A549 (cell line): ENCODE results near the gene DYNLRB1. TPM values are rescaled to one million over a fixed set of nuclear protein-coding genes. Genes with fewer than 3 reads are reported as not detected.

ENCODE experiments used
- ATAC-seq, 2 experiments: fragments of 200-7000 bp in 1 of 2; fragments of >200 bp in 1 of 2; cut with Nextera tagmentation in 1 of 2; cut with Tn5 transposase in 1 of 2; 3 replicates each; pipeline versions ENCODE4 v1.8.0 to v1.9.1; 2018 to 2020; ENCODE audit warnings: mild to moderate bottlenecking in 1 of 2, moderate library complexity in 1 of 2
- CTCF ChIA-PET: fragments of 300-600 bp; sonication (Branson Sonifier 250); formaldehyde crosslinking; extraction: SDS; loops from one replicate; lab custom pipeline; 2021; ENCODE audit warnings: antibody characterized with exemption, inconsistent platforms; lab: Yijun Ruan, JAX
- POLR2A ChIA-PET: fragments of 350-600 bp; formaldehyde crosslinking; extraction: SDS; loops from one replicate; lab custom pipeline; 2021; ENCODE audit warnings: antibody characterized with exemption, inconsistent platforms; lab: Yijun Ruan, JAX
- DNase-seq, 2 experiments: peaks; one replicate each; pipeline versions ENCODE4 v3.0.0 to v3.0.0-alpha.2; 2011 to 2016; ENCODE audit warnings: low read depth in 1 of 2, low spot score in 1 of 2
- FAIRE-seq: peaks from 2 replicates; lab custom pipeline; 2011; peaks lifted over from hg19 to GRCh38; lab: Jason Lieb, UNC
- H3K27ac ChIP-seq, 2 experiments: fragments of >200 bp; sonication (Bioruptor Twin); formaldehyde crosslinking; 3 replicates each; pipeline ENCODE4 v1.5.1; 2016 to 2017
- H3K4me1 ChIP-seq: fragments of >200 bp; sonication (Bioruptor Twin); formaldehyde crosslinking; 3 replicates; pipeline ENCODE4 v1.6.1; 2016
- H3K4me2 ChIP-seq: fragments of >200 bp; sonication (Bioruptor Twin); formaldehyde crosslinking; 3 replicates; pipeline ENCODE4 v1.6.1; 2016
- H3K4me3 ChIP-seq: fragments of >200 bp; sonication (Bioruptor Twin); formaldehyde crosslinking; 3 replicates; pipeline ENCODE4 v1.5.1; 2016
- H3K9me3 ChIP-seq: fragments of >200 bp; sonication (Bioruptor Twin); formaldehyde crosslinking; 3 replicates; pipeline ENCODE4 v1.6.1; 2016
- ATOH8 ChIP-seq: fragments of 250-450 bp; sonication (Bioruptor Pico); IDR thresholded peaks from 2 replicates; pipeline ENCODE4 v1.5.0; 2020; ENCODE audit warnings: low read depth, mild to moderate bottlenecking, moderate library complexity
- BCL3 ChIP-seq: fragments of >200 bp; sonication (Bioruptor Twin); formaldehyde crosslinking; IDR thresholded peaks from 3 replicates; pipeline ENCODE4 v1.6.1; 2016
- CBX8 ChIP-seq: fragments of 200-600 bp; sonication (generic); IDR thresholded peaks from 2 replicates; pipeline ENCODE4 v1.6.1; 2016
- CHD4 ChIP-seq: fragments of 200-600 bp; sonication (generic); IDR thresholded peaks from 2 replicates; pipeline ENCODE4 v1.6.1; 2016; ENCODE audit warnings: antibody characterized with exemption, mild to moderate bottlenecking, borderline replicate concordance
- CTCF ChIP-seq: fragments of >200 bp; sonication (Bioruptor Twin); formaldehyde crosslinking; IDR thresholded peaks from 3 replicates; pipeline ENCODE4 v1.5.1; 2016
- E2F6 ChIP-seq: IDR thresholded peaks from 2 replicates; pipeline ENCODE4 v1.6.1; 2012; ENCODE audit warnings: low read depth, borderline replicate concordance
- EHMT2 ChIP-seq: fragments of 200-600 bp; sonication (generic); IDR thresholded peaks from 2 replicates; pipeline ENCODE4 v1.6.1; 2016; ENCODE audit warnings: antibody characterized with exemption, low read depth, mild to moderate bottlenecking, moderate library complexity
- EP300 ChIP-seq, 2 experiments: fragments of >200 bp; sonication (Bioruptor Twin); formaldehyde crosslinking; IDR thresholded peaks; 2 replicates in 1 of 2; 3 replicates in 1 of 2; pipeline ENCODE4 v1.6.1; 2016 to 2017
- FOSL2 ChIP-seq, 2 experiments: fragments of 450-650 bp in 1 of 2; fragments of >200 bp in 1 of 2; sonication (Bioruptor Twin) in 1 of 2; formaldehyde crosslinking; IDR thresholded peaks; 2 replicates each; pipeline versions ENCODE4 v1.5.0 to v1.6.1; 2016 to 2020; ENCODE audit warnings: mild to moderate bottlenecking in 1 of 2, moderate library complexity in 1 of 2
- HDAC2 ChIP-seq: fragments of 200-600 bp; sonication (generic); IDR thresholded peaks from 2 replicates; pipeline ENCODE4 v1.6.1; 2016
- HES2 ChIP-seq: fragments of >200 bp; sonication (Bioruptor Twin); formaldehyde crosslinking; IDR thresholded peaks from 2 replicates; pipeline ENCODE4 v1.6.1; 2016
- HMGXB4 ChIP-seq: fragments of 250-450 bp; sonication (Bioruptor Pico); IDR thresholded peaks from 2 replicates; pipeline ENCODE4 v1.5.0; 2021; ENCODE audit warnings: mild to moderate bottlenecking, moderate library complexity, borderline replicate concordance
- HOXA7 ChIP-seq: fragments of 250-450 bp; sonication (Bioruptor Pico); IDR thresholded peaks from 2 replicates; pipeline ENCODE4 v1.5.0; 2020; ENCODE audit warnings: mild to moderate bottlenecking, moderate library complexity
- HOXB13 ChIP-seq: fragments of 250-450 bp; sonication (Bioruptor Pico); IDR thresholded peaks from 2 replicates; pipeline ENCODE4 v1.5.0; 2020; ENCODE audit warnings: low read depth, mild to moderate bottlenecking, moderate library complexity
- HOXB5 ChIP-seq: fragments of 250-450 bp; sonication (Bioruptor Pico); IDR thresholded peaks from 2 replicates; pipeline ENCODE4 v1.5.0; 2020; ENCODE audit warnings: mild to moderate bottlenecking, moderate library complexity
- KDM1A ChIP-seq: fragments of 200-600 bp; sonication (generic); IDR thresholded peaks from 2 replicates; pipeline ENCODE4 v1.6.1; 2016; ENCODE audit warnings: low read depth, mild to moderate bottlenecking
- MAZ ChIP-seq: fragments of 150-350 bp; IDR thresholded peaks from 2 replicates; pipeline ENCODE4 v1.6.1; 2014; ENCODE audit warnings: antibody characterized with exemption, low read depth, low read length, borderline replicate concordance
- NFE2L2 ChIP-seq: fragments of 150-350 bp; conservative IDR thresholded peaks from 2 replicates; pipeline ENCODE4 v1.6.1; 2014; ENCODE audit warnings: low read length
- NPAS2 ChIP-seq: fragments of 250-450 bp; sonication (Bioruptor Pico); IDR thresholded peaks from 2 replicates; pipeline ENCODE4 v1.8.0; 2022; ENCODE audit warnings: mild to moderate bottlenecking, moderate library complexity, borderline replicate concordance
- PHF8 ChIP-seq: fragments of 200-600 bp; sonication (generic); IDR thresholded peaks from 2 replicates; pipeline ENCODE4 v1.6.1; 2016; ENCODE audit warnings: low read depth, mild to moderate bottlenecking, antibody characterized with exemption, moderate library complexity, borderline replicate concordance
- POLR2A ChIP-seq: IDR thresholded peaks from 2 replicates; pipeline ENCODE4 v1.6.1; 2012; ENCODE audit warnings: mild to moderate bottlenecking, low read length
- POLR2AphosphoS2 ChIP-seq: conservative IDR thresholded peaks from 2 replicates; pipeline ENCODE4 v1.6.1; 2012; ENCODE audit warnings: low read length, improper control_type of control experiment, inconsistent platforms
- RARB ChIP-seq: fragments of 250-450 bp; sonication (Bioruptor Pico); IDR thresholded peaks from 2 replicates; pipeline ENCODE4 v1.8.0; 2021; ENCODE audit warnings: mild to moderate bottlenecking, moderate library complexity
- RFX5 ChIP-seq: fragments of 450-650 bp; IDR thresholded peaks from 2 replicates; pipeline ENCODE4 v1.7.1; 2014; ENCODE audit warnings: antibody characterized with exemption, mild to moderate bottlenecking, moderate library complexity
- SMC3 ChIP-seq: fragments of >200 bp; sonication (Bioruptor Twin); formaldehyde crosslinking; IDR thresholded peaks from 3 replicates; pipeline ENCODE4 v1.6.1; 2018; ENCODE audit warnings: inconsistent platforms
- SREBF2 ChIP-seq: fragments of 450-650 bp; IDR thresholded peaks from 2 replicates; pipeline ENCODE4 v1.6.1; 2014; ENCODE audit warnings: mild to moderate bottlenecking, moderate library complexity
- TFCP2L1 ChIP-seq: fragments of 250-450 bp; sonication (Bioruptor Pico); IDR thresholded peaks from 2 replicates; pipeline ENCODE4 v1.5.0; 2021; ENCODE audit warnings: mild to moderate bottlenecking
- USF2 ChIP-seq: fragments of 450-650 bp; IDR thresholded peaks from 2 replicates; pipeline ENCODE4 v1.6.1; 2014; ENCODE audit warnings: antibody characterized with exemption
- ZC3H11A ChIP-seq: fragments of 450-650 bp; IDR thresholded peaks from 2 replicates; pipeline ENCODE4 v1.6.1; 2014; ENCODE audit warnings: antibody characterized with exemption, mild to moderate bottlenecking
- ZSCAN20 ChIP-seq: fragments of 250-450 bp; sonication (Bioruptor Pico); IDR thresholded peaks from 2 replicates; pipeline ENCODE4 v1.8.0; 2022; ENCODE audit warnings: mild to moderate bottlenecking, moderate library complexity
- WGBS: methylation state at CpG from one replicate; pipeline ENCODE4 v1.1.6; 2017; ENCODE audit errors: missing lambda C conversion rate; 5-methylcytosine and 5-hydroxymethylcytosine counted together
- polyA plus RNA-seq, 4 experiments: library from polyadenylated mRNA; depleted of rRNA in 3 of 4; stranded (reverse); fragments of >200 nt; fragmentation: RNase III in 1 of 4; extraction: RNeasy Plus Mini Kit Qiagen cat#74134 plus additional on column Dnase treatment in 1 of 4; gene quantifications; 2 replicates in 3 of 4; 3 replicates in 1 of 4; pipeline ENCODE4 v1.2.3, GENCODE V29; 2011 to 2017

The DYNLRB1 gene
- polyA plus RNA-seq, 2 of the 4 experiments (the other 2 are of a cell fraction), result 148 to 211 TPM

- FAIRE-seq, result no peak
- peak in 1 of 2 experiments; percentile 65 for DNase-seq
- ChIA-PET CTCF (interaction anchor here (0.8 to 3.4 kb wide), 2 partner anchors 12 to 131 kb away, joined by 3 to 26 read pairs; no protein-coding TSS in a partner anchor), POLR2A (no interaction called here)
- ATAC-seq, result peak; percentile 37 to 54; a peak in 4 of 6 replicates
- Histone ChIP-seq H3K4me1 (peaks cover 12% of the 10 kb centered on the region), H3K4me2 (no peak overlapping the region), H3K27ac (no peak overlapping the region), H3K9me3 (no peaks in the 10 kb centered on the region)
- 84% methylated on average over 20 of the region's 20 CpGs for whole genome bisulfite sequencing
- TF ChIP-seq POLR2A (no peak), HOXA7 (CRISPR knock-in tag) (no peak), MAZ (no peak), HES2 (no peak), PHF8 (no peak), CBX8 (no peak), NPAS2 (CRISPR knock-in tag) (no peak), EP300 (IDR thresholded peaks at IDR 0.05) (no peak), EHMT2 (no peak), KDM1A (no peak), E2F6 (no peak), CTCF (no peak), BCL3 (no peak), TFCP2L1 (CRISPR knock-in tag) (no peak), HDAC2 (no peak), NFE2L2 (no peak), HMGXB4 (CRISPR knock-in tag) (no peak), ATOH8 (no peak), HOXB13 (CRISPR knock-in tag) (no peak), POLR2AphosphoS2 (no peak)
- TF ChIP-seq, all 56 proteins: peak for 0
- H3K4me3 ChIP-seq, result no peak overlapping the region
These were observed 33.2 kb downstream of the DYNLRB1 start for GRCh38 chr20:34549291-34549928.

GRCh38 chr20:34549929-34550305 lies 33.7 kb downstream of the DYNLRB1 start:
- DNase-seq (no peak), ATAC-seq (no peak; a peak in 1 of 6 replicates), FAIRE-seq (no peak)
- POLR2A ChIA-PET, result no interaction called here
- peaks cover 12% of the 10 kb centered on the region for H3K4me1 ChIP-seq
- no peak overlapping the region for H3K4me2 ChIP-seq
- CTCF ChIA-PET, result interaction anchor here (3.4 kb wide), 1 partner anchor 12 kb away, joined by 26 read pairs; no protein-coding TSS in a partner anchor
- H3K27ac ChIP-seq, result no peak overlapping the region
- H3K4me3 ChIP-seq, result no peak overlapping the region
- 88% methylated on average over 8 of the region's 13 CpGs for WGBS
- no peaks in the 10 kb centered on the region for H3K9me3 ChIP-seq
- TF ChIP-seq SMC3, result no peak
- TF ChIP-seq SREBF2, result no peak
- TF ChIP-seq KDM1A, result no peak
- TF ChIP-seq HOXB5, result no peak
- no peak for TF ChIP-seq RFX5
- TF ChIP-seq BCL3, result no peak
- TF ChIP-seq ZC3H11A, result no peak
- TF ChIP-seq FOSL2 (IDR thresholded peaks at IDR 0.05), result no peak
- no peak for TF ChIP-seq FOSL2 (CRISPR knock-in tag; IDR thresholded peaks at IDR 0.05)
- no peak for TF ChIP-seq USF2
- no peak for TF ChIP-seq RARB
- TF ChIP-seq ZSCAN20, result no peak
- TF ChIP-seq CHD4, result no peak
- no peak for TF ChIP-seq POLR2A
